ENCODE results near the gene AIDA.

The AIDA gene

GRCh38 chr1:222644636-222644980, 67.7 kb downstream of the AIDA start:
- DNase-seq (ENCODE audit: low spot score): no peak

- peak; percentile 97 for DNase-seq (ENCODE audit: low spot score)
These were observed 68.2 kb downstream of the AIDA start for GRCh38 chr1:222643938-222644635.

GRCh38 chr1:222643606-222643937, 68.7 kb downstream of the AIDA start:
- no peak for DNase-seq (ENCODE audit: low spot score)

DNA sequence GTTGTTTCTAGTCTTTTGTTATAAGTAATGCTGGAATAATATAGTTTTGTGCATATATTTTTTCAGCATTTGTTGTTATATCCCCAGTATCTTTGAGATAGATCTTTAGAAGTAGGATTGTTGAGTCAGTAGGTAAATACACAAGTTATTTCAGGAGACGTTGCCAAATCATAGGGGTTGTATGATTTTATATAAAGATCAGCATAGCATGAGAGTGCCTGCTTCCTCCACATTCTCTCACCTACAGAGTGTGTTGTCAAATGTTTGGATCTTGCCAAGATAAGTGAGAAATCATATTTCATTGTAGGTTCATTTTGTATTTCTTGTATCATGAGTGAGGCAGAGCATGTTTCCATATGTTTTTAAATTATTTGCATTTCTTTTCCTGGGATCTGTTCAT, 69.8 kb downstream of the AIDA start:
- no peak for DNase-seq (ENCODE audit: low spot score)

GRCh38 chr1:222641269-222641948, 70.9 kb downstream of the AIDA start:
- DNase-seq (ENCODE audit: low spot score): no peak

GRCh38 chr1:222634180-222635013, 77.9 kb downstream of the AIDA start:
- DNase-seq (ENCODE audit: low spot score): peak; percentile 68

GRCh38 chr1:222632749-222633148, 79.5 kb downstream of the AIDA start:
- DNase-seq (ENCODE audit: low spot score): no peak

GRCh38 chr1:222631611-222632208, 80.6 kb downstream of the AIDA start:
- DNase-seq (ENCODE audit: low spot score): no peak

DNA sequence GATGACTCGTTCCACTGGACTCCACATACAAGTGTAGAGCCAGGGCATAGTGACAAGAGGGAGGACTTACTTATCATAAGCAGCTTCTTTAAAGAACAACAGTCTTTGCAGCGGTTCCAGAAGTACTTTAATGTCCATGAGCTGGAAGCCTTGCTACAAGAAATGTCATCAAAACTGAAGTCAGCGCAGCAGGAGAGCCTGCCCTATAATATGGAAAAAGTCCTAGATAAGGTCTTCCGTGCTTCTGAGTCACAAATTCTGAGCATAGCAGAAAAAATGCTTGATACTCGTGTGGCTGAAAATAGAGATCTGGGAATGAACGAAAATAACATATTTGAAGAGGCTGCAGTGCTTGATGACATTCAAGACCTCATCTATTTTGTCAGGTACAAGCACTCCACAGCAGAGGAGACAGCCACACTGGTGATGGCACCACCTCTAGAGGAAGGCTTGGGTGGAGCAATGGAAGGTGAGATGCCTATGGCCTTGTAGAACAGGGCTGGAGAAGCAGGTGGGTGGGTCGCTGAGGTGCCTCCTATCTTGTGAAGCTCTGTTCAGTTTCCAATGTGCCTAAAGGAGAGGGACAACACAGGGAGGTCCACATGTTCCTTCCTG, 82.3 kb downstream of the AIDA start:
- peak; percentile 18 for DNase-seq (ENCODE audit: low spot score)

DNA sequence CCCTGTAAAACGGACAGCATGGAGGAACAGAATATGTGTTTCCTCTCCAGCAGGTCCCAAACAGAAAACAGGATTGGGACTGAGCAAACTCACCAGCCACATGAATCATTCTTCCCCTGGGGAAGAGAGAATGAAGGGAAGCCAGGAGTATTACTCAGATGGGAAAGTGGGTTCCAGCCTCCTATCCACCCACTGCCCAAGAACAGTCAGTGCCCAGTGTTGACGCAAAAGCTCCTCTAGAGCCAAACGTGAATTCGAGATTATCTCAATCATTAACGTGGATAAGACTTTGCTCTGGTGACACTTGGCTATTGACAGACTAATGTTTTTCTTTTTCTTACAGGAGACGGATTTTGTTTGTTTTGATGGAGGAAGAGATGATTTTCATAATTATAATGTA, 85.1 kb downstream of the AIDA start:
- peak; percentile 67 for DNase-seq (ENCODE audit: low spot score)

- no peak for DNase-seq (ENCODE audit: low spot score)
These were observed 88.1 kb downstream of the AIDA start for GRCh38 chr1:222624214-222624613.

- DNase-seq (ENCODE audit: low spot score): no peak
These were observed 88.8 kb downstream of the AIDA start for GRCh38 chr1:222623458-222623857.

GRCh38 chr1:222622765-222623164, 89.5 kb downstream of the AIDA start:
- no peak for DNase-seq (ENCODE audit: low spot score)

DNA sequence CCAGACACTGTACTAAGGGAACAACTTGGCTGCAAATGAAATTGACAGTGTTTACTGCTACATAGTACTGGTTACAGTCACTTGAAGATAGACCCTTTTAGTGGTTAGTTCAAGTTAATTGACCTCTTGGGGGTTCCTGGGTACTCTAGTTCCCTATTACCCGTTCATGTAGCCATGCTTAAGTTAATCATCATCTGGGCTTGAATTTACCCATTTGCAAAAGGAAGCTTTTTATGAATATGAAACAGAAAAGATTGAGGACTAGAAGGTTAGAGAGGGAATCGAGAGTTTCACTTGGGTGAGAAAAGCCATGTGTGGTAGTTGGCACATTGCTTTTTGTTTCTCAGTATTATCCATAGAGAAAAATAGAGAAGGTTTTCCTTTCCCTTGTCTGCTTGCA, 91.7 kb downstream of the AIDA start:
- no peak for DNase-seq (ENCODE audit: low spot score)

DNA sequence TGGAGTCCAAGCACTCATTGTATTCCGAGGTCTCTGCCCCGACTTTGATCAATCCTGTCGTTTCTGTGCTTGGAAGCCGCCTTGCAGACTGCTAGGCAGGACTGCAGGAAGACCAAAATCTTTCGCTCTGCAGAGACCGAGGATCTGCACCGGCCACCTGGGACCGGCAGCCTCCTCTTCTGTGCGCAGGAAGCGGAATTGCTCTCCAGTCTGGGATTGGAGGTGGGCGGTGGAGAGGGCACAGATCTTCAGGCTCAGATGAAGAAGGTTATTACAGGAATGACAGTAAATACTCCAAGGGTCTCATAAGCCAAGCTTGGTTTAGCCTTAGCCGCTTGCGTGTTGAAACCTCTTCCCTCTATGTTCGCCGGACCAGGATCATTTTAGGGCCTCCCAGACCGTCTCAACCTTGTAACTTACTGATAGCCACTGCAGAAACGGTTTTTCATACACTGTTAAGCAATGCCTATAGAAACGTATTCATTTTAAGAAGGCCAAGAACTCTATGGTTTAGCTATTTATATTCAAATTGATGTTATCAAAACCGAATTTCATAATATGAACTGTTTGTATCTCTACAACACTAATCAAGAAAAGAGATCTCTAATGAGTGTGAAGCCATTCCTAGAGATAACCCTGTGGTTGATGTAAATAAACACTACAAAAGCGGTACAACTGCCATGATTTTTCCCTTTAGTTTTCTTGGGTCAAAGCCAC, 93.3 kb downstream of the AIDA start:
- peak; percentile 35 for DNase-seq (ENCODE audit: low spot score)
